Keratinocyte (primary cell): ENCODE measurements around the gene CHST13. TPM values are rescaled to one million over a fixed set of nuclear protein-coding genes. Genes with fewer than 3 reads are reported as not detected.

ENCODE experiments used
- DNase-seq: peaks from one replicate; pipeline ENCODE4 v3.0.0-alpha.2; 2011; ENCODE audit warnings: low read depth, missing footprints, low spot score
- FAIRE-seq: peaks from 2 replicates; lab custom pipeline; 2011; peaks lifted over from hg19 to GRCh38; lab: Jason Lieb, UNC
- H2AFZ ChIP-seq: 2 replicates; pipeline ENCODE4 v1.6.0; 2012; ENCODE audit warnings: low read length, control low read depth, inconsistent platforms; ENCODE audit not compliant: control insufficient read depth
- H3K27ac ChIP-seq: 2 replicates; pipeline ENCODE4 v1.5.1; 2011; ENCODE audit warnings: low read length; ENCODE audit not compliant: control insufficient read depth, insufficient read depth
- H3K27me3 ChIP-seq: 3 replicates; pipeline ENCODE4 v1.6.0; 2011; ENCODE audit warnings: low read length; ENCODE audit not compliant: control insufficient read depth, insufficient read depth; ENCODE audit errors: extremely low read depth
- H3K36me3 ChIP-seq, 2 experiments: 2 replicates in 1 of 2; 3 replicates in 1 of 2; pipeline ENCODE4 v1.5.1; 2011; ENCODE audit warnings: low read length in 2 of 2, mild to moderate bottlenecking in 1 of 2; ENCODE audit not compliant: control insufficient read depth in 2 of 2, insufficient read depth in 2 of 2; ENCODE audit errors: extremely low read depth in 1 of 2
- H3K4me1 ChIP-seq: 3 replicates; pipeline ENCODE4 v1.5.1; 2011; ENCODE audit warnings: low read length; ENCODE audit not compliant: control insufficient read depth, insufficient read depth; ENCODE audit errors: extremely low read depth
- H3K4me2 ChIP-seq: 3 replicates; pipeline ENCODE4 v1.6.0; 2011; ENCODE audit warnings: low read depth, low read length; ENCODE audit not compliant: control insufficient read depth, insufficient read depth; ENCODE audit errors: extremely low read depth
- H3K4me3 ChIP-seq, 3 experiments: fragments of 200-600 bp in 1 of 3; sonication (generic) in 1 of 3; 2 replicates in 2 of 3; 3 replicates in 1 of 3; pipeline ENCODE4 v1.5.1; 2011 to 2016; ENCODE audit warnings: low read length in 3 of 3, mild to moderate bottlenecking in 3 of 3, control low read depth in 2 of 3, inconsistent platforms in 1 of 3, low read depth in 1 of 3, mixed read lengths in 1 of 3, mixed run types in 1 of 3, moderate library complexity in 1 of 3; ENCODE audit not compliant: control insufficient read depth in 2 of 3, insufficient read depth in 2 of 3; ENCODE audit errors: extremely low read depth in 1 of 3
- H3K79me2 ChIP-seq: 2 replicates; pipeline ENCODE4 v1.6.0; 2012; ENCODE audit warnings: low read length; ENCODE audit not compliant: control insufficient read depth, insufficient read depth
- H3K9ac ChIP-seq: 3 replicates; pipeline ENCODE4 v1.6.0; 2011; ENCODE audit warnings: low read length; ENCODE audit not compliant: control insufficient read depth, insufficient read depth; ENCODE audit errors: extremely low read depth
- H3K9me1 ChIP-seq: 3 replicates; pipeline ENCODE4 v1.6.0; 2011; ENCODE audit warnings: low read length; ENCODE audit not compliant: control insufficient read depth, insufficient read depth; ENCODE audit errors: extremely low read depth
- H3K9me3 ChIP-seq: 2 replicates; pipeline ENCODE4 v1.5.1; 2012; ENCODE audit warnings: low read depth, low read length; ENCODE audit not compliant: control insufficient read depth
- H4K20me1 ChIP-seq: 3 replicates; pipeline ENCODE4 v1.6.0; 2011; ENCODE audit warnings: low read length; ENCODE audit not compliant: control insufficient read depth, insufficient read depth; ENCODE audit errors: extremely low read depth
- EZH2 ChIP-seq: IDR thresholded peaks from one replicate; pipeline ENCODE4 v1.6.1; 2012; ENCODE audit warnings: inconsistent platforms, mild to moderate bottlenecking, low read length, moderate library complexity
- dilution Hi-C: fragments of 300-500 bp; cut with MboI; formaldehyde crosslinking; loops from one replicate; pipeline ENCODE4 v1.7.0; 2020; ENCODE audit warnings: low sequenced_read_pairs; ENCODE audit not compliant: extremely low pct_ligation_motif_present
- polyA plus RNA-seq, 5 experiments: library from polyadenylated mRNA; depleted of rRNA in 3 of 5; stranded (reverse) in 3 of 5; stranded (forward) in 1 of 5; unstranded in 1 of 5; fragments of >200 nt; gene quantifications; 1 replicate in 1 of 5; 2 replicates in 3 of 5; 3 replicates in 1 of 5; pipeline versions ENCODE4 v1.2.1 to v1.2.3, GENCODE V29; 2011 to 2012; ENCODE audit warnings: missing spikeins in 2 of 5, low read depth in 1 of 5, low replicate concordance in 1 of 5
- TF ChIP-seq, protein P1 (sequence below), 3 experiments: IDR thresholded peaks in 1 of 3; conservative IDR thresholded peaks in 1 of 3; optimal IDR thresholded peaks in 1 of 3; 2 replicates in 2 of 3; 3 replicates in 1 of 3; pipeline versions ENCODE3 to v1.5.1; 2011; ENCODE audit warnings: low read length in 3 of 3, mild to moderate bottlenecking in 3 of 3, moderate library complexity in 2 of 3, control low read depth in 1 of 3, inconsistent platforms in 1 of 3; ENCODE audit not compliant: insufficient read depth in 2 of 3; ENCODE audit errors: extremely low read depth in 1 of 3

Gene CHST13
- polyA plus RNA-seq, 1 donor (not counting 4 experiments of a cell fraction or from before 2014, with no cell fraction given) = not detected

DNA sequence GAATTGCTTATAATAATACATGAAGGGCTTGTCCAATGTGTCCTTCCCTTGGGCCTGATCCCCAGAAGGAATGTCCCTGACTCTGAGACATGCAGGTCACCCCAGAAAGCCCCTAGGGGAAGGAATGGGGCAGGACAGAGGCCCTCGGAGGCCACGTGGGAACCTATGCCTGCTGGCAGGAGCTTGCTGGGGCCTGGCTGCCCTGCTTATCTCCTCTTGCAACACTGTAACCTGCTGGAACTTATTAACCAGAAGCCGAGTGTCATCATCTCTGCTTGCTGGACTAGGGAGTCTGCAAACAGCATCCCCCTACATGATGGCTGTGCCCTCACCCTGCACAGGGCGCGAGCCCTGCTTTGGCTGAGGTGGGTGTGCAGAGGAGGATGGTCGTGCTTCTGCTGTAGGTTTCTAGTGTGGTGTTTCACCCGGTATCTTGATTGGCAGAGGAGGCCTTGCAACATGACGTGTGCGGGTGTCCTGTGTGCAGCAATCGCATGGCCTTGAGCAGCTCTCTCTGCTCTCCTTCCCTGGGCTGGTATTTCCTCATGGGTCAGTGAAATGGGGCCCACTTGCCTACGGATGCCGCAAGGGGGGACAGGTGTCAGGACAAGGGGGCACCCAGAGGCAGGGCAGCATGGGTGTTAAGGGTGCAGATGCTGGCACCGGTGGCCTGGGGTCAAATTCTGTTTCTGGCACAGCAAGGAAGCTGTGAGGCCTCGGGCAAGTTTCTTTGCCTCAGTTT lies 5.0 kb downstream of the CHST13 start:
- H2AFZ ChIP-seq = no peak overlapping the region
- peaks cover 16% of the 10 kb centered on the region for H3K27me3 ChIP-seq
- H3K79me2 ChIP-seq = no peaks in the 10 kb centered on the region
- H3K27ac ChIP-seq = no peak overlapping the region
- H3K4me3 ChIP-seq = no peak overlapping the region
- FAIRE-seq (no peak), DNase-seq (no peak)
- dilution Hi-C loops = no loop called here
- H4K20me1 ChIP-seq = no peaks in the 10 kb centered on the region
- H3K4me2 ChIP-seq = no peak overlapping the region
- H3K4me1 ChIP-seq = no peaks in the 10 kb centered on the region
- H3K9me3 ChIP-seq = no peaks in the 10 kb centered on the region
- no peaks in the 10 kb centered on the region for H3K9me1 ChIP-seq
- TF ChIP-seq, protein P1, sequence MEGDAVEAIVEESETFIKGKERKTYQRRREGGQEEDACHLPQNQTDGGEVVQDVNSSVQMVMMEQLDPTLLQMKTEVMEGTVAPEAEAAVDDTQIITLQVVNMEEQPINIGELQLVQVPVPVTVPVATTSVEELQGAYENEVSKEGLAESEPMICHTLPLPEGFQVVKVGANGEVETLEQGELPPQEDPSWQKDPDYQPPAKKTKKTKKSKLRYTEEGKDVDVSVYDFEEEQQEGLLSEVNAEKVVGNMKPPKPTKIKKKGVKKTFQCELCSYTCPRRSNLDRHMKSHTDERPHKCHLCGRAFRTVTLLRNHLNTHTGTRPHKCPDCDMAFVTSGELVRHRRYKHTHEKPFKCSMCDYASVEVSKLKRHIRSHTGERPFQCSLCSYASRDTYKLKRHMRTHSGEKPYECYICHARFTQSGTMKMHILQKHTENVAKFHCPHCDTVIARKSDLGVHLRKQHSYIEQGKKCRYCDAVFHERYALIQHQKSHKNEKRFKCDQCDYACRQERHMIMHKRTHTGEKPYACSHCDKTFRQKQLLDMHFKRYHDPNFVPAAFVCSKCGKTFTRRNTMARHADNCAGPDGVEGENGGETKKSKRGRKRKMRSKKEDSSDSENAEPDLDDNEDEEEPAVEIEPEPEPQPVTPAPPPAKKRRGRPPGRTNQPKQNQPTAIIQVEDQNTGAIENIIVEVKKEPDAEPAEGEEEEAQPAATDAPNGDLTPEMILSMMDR (optimal IDR thresholded peaks at IDR 0.05 in 1 of 3, IDR thresholded peaks at IDR 0.05 in 1 of 3, conservative IDR thresholded peaks at IDR 0.05 in 1 of 3; ENCODE audit: extremely low read depth in 1 of 3, insufficient read depth in 2 of 3, low read length in 3 of 3) = peak in 1 of 3 experiments; percentile 2
- TF ChIP-seq EZH2 = no peak
- H3K9ac ChIP-seq = no peak overlapping the region
- no peaks in the 10 kb centered on the region for H3K36me3 ChIP-seq

DNA sequence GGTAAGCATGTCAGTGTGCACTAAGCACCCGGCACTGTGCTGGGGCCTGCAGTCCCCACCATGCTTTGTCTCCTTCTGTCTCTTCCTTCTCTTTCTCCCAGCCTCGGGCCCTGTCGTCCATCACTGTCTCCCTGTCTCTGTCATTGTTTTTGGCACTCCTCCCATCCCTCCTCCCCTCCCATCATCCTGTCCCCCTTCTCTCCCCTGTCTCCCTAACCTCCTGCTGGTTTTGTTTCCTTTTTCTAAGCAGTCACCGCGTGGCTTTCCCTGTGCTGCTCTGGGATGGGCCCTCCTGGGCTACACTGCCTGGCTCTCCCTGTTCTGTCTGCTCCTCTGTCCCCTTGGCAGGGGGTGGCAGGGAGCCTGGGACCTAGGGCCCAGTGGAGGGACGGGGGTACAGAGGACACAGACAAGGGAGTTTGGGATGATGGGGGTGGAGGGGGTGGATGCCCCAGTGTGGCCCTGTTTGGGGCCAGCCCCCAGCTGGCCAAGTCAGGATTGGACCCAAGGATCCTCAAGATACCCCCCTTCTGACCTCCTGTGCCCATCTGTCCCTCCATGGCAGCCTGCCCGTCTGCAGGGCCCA lies 5.7 kb downstream of the CHST13 start:
- H3K9me3 ChIP-seq = no peaks in the 10 kb centered on the region
- no peak for FAIRE-seq
- H3K9me1 ChIP-seq = no peaks in the 10 kb centered on the region
- H4K20me1 ChIP-seq = no peaks in the 10 kb centered on the region
- no peaks in the 10 kb centered on the region for H3K36me3 ChIP-seq
- H3K27ac ChIP-seq = no peak overlapping the region
- H3K27me3 ChIP-seq = peaks cover 9% of the 10 kb centered on the region
- no peak overlapping the region for H2AFZ ChIP-seq
- H3K79me2 ChIP-seq = no peaks in the 10 kb centered on the region
- DNase-seq = no peak
- no peak overlapping the region for H3K4me2 ChIP-seq
- dilution Hi-C loops = no loop called here
- no peak overlapping the region for H3K9ac ChIP-seq
- TF ChIP-seq, protein P1 (optimal IDR thresholded peaks at IDR 0.05 in 1 of 3, IDR thresholded peaks at IDR 0.05 in 1 of 3, conservative IDR thresholded peaks at IDR 0.05 in 1 of 3; ENCODE audit: extremely low read depth in 1 of 3, insufficient read depth in 2 of 3, low read length in 3 of 3) = no peak
- TF ChIP-seq EZH2 = no peak
- no peaks in the 10 kb centered on the region for H3K4me1 ChIP-seq
- H3K4me3 ChIP-seq = no peak overlapping the region
